ENCODE data around the gene SLC44A4. TPM values are rescaled to one million over a fixed set of nuclear protein-coding genes. Genes with fewer than 3 reads are reported as not detected.

Gene SLC44A4
- polyA plus RNA-seq, 1 experiment, result 0.04 TPM

DNA sequence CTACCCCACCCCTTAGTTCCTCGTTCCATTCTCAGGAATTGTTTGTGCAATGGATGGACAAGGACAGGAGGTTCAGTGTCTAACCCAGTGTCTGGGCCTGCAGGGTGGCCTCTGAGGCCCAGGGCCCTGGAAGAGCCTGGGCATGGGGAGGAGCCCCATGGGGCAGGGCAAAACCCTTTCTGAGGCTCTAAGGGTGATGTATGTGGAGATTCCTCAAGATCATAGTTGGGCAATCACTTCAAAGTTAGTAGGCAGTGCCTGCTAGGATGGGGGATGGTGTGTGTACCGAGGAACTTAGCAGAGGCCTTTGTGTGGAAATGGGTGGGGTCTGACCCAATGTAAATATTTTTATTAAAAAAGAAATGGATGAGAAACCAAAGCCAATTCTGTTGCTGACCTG, 42.0 kb upstream of the SLC44A4 start:
- ChIA-PET POLR2A (no interaction called here), CTCF (interaction anchor here (1.0 kb wide), 1 partner anchor 32 kb away, joined by 5 read pairs; no protein-coding TSS in a partner anchor)
- Histone ChIP-seq H3K4me3 (ENCODE audit: low read depth, low read length) (no peak overlapping the region), H3K9me3 (ENCODE audit: control insufficient read depth, insufficient read depth, low read length) (no peaks in the 10 kb centered on the region; the same call in 1 of the 2 replicates), H3K27ac (ENCODE audit: low read depth, low read length) (no peak overlapping the region), H3K27me3 (ENCODE audit: control insufficient read depth, insufficient read depth, low read length) (no peaks in the 10 kb centered on the region)
- no peak for DNase-seq (ENCODE audit: low read depth, low spot score)
- TF ChIP-seq CTCF (IDR thresholded peaks at IDR 0.05; ENCODE audit: low read depth, low read length), result no peak

- Histone ChIP-seq H3K4me3 (ENCODE audit: low read depth, low read length) (no peak overlapping the region), H3K27me3 (ENCODE audit: control insufficient read depth, insufficient read depth, low read length) (no peaks in the 10 kb centered on the region), H3K9me3 (ENCODE audit: control insufficient read depth, insufficient read depth, low read length) (no peaks in the 10 kb centered on the region), H3K27ac (ENCODE audit: low read depth, low read length) (no peak overlapping the region)
- ChIA-PET POLR2A (no interaction called here), CTCF (interaction anchor here (1.1 kb wide), 1 partner anchor 33 kb away, joined by 5 read pairs; no protein-coding TSS in a partner anchor)
- TF ChIP-seq CTCF (IDR thresholded peaks at IDR 0.05; ENCODE audit: low read depth, low read length), result no peak
- DNase-seq (ENCODE audit: low read depth, low spot score), result no peak
Measured at GRCh38 chr6:31919624-31920303, 41.0 kb upstream of the SLC44A4 start.

DNA sequence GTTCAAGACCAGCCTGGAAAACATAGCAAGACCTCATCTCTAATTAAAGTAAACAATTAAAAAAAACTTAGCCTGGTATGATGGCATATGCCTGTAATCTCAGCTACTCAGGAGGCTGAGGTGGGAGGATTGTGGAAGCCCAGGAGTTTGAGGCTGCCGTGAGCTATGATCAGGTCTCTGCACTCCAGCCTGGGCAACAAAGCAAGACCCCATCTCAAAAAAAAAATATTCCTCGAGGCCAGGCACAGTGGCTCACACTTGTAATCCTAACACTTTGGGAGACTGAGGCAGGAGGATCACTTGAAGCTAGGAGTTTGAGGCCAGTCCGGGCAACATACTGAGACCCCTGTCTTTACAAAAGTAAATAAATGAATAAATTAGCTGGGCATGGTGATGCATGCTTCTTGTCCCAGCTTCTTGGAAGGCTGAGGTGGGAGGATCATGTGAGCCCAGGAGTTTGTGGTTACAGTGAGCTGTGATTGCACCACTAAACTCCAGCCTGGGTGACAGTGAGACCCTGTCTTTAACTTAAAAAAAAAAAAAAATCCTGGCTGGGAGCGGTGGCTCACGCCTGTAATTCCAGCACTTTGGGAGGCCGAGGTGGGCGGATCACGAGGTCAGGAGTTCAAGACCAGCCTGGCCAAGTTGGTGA, 39.4 kb upstream of the SLC44A4 start:
- DNase-seq (ENCODE audit: low read depth, low spot score), result no peak
- TF ChIP-seq CTCF (IDR thresholded peaks at IDR 0.05; ENCODE audit: low read depth, low read length), result no peak

DNA sequence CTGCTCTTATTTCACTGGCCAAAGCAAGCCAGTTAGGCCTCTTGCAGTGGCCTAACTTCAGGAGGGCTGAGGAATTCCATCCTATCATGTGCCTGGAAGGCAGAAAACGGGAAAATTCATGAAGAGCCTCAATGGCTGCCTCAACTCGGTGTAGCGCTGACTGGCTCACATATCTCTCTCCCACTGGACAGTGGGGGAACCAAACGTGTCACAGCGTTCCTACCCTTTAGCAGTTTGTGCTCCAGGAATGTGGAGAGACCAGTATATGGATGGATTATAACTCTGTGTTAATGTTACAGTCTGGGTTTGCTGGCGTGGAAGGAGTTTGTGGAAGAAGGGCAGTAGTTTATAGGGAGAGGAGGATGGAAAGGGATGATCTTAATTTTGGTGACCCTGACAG, 37.0 kb upstream of the SLC44A4 start:
- Histone ChIP-seq H3K27ac (ENCODE audit: low read depth, low read length) (no peak overlapping the region), H3K27me3 (ENCODE audit: control insufficient read depth, insufficient read depth, low read length) (no peaks in the 10 kb centered on the region), H3K9me3 (ENCODE audit: control insufficient read depth, insufficient read depth, low read length) (no peaks in the 10 kb centered on the region), H3K4me3 (ENCODE audit: low read depth, low read length) (no peak overlapping the region)
- POLR2A ChIA-PET, result no interaction called here
- DNase-seq (ENCODE audit: low read depth, low spot score), result no peak
- TF ChIP-seq CTCF (IDR thresholded peaks at IDR 0.05; ENCODE audit: low read depth, low read length), result no peak
- CTCF ChIA-PET, result no interaction called here

More for the DNA sequence above, 39.4 kb upstream of the SLC44A4 start:
- ChIA-PET POLR2A (no interaction called here), CTCF (interaction anchor here (0.7 to 1.3 kb wide), 2 partner anchors 17 to 34 kb away, joined by 3 to 6 read pairs; no protein-coding TSS in a partner anchor)
- no peak overlapping the region for H3K4me3 ChIP-seq (ENCODE audit: low read depth, low read length)
- no peaks in the 10 kb centered on the region for H3K9me3 ChIP-seq (ENCODE audit: control insufficient read depth, insufficient read depth, low read length)
- no peaks in the 10 kb centered on the region for H3K27me3 ChIP-seq (ENCODE audit: control insufficient read depth, insufficient read depth, low read length)
- no peak overlapping the region for H3K27ac ChIP-seq (ENCODE audit: low read depth, low read length)

- Histone ChIP-seq H3K4me3 (ENCODE audit: low read depth, low read length) (no peak overlapping the region), H3K27ac (ENCODE audit: low read depth, low read length) (no peak overlapping the region), H3K9me3 (ENCODE audit: control insufficient read depth, insufficient read depth, low read length) (no peaks in the 10 kb centered on the region), H3K27me3 (ENCODE audit: control insufficient read depth, insufficient read depth, low read length) (no peaks in the 10 kb centered on the region)
- TF ChIP-seq CTCF (IDR thresholded peaks at IDR 0.05; ENCODE audit: low read depth, low read length), result no peak
- POLR2A ChIA-PET, result no interaction called here
- no peak for DNase-seq (ENCODE audit: low read depth, low spot score)
- CTCF ChIA-PET, result no interaction called here
Measured at GRCh38 chr6:31915351-31915750, 36.6 kb upstream of the SLC44A4 start.
